SU-DHL-6 (cell line): ENCODE results near the gene EXOC2.

Source experiments
- EZH2phosphoT487 ChIP-seq: fragments of 200-600 bp; sonication (generic), shearing (Covaris generic); conservative IDR thresholded peaks from 2 replicates; pipeline ENCODE4 v1.6.1; 2018; ENCODE audit warnings: mild to moderate bottlenecking, antibody characterized with exemption, low read length, moderate library complexity, mixed read lengths
- TF ChIP-seq, protein P1 (sequence below): fragments of 200-600 bp; sonication (generic); IDR thresholded peaks from one replicate; pipeline ENCODE4 v1.5.1; 2017; ENCODE audit warnings: antibody characterized with exemption, mild to moderate bottlenecking, low read length, moderate library complexity; ENCODE audit not compliant: insufficient read depth, poor library complexity, severe bottlenecking

DNA sequence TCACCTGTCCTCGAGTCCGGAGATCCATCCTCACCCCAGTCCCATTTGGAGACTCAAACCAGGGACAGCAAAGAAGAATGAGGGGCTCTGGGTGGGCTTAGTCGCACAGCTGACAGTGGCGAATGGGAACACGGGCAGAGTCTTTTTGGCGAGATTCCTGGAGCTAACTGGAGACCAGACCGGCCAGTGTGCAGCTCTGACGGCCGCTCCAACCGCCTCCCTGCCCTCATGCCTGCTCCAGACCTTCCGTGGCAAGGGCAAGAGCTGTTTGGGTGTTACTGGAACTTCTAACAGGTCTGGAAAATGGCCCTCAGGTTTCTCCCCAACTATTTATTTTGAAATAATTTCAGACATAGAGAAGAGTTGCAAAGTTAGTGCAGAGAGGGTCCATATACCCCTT, 225.8 kb downstream of the EXOC2 start:
- TF ChIP-seq, protein P1, sequence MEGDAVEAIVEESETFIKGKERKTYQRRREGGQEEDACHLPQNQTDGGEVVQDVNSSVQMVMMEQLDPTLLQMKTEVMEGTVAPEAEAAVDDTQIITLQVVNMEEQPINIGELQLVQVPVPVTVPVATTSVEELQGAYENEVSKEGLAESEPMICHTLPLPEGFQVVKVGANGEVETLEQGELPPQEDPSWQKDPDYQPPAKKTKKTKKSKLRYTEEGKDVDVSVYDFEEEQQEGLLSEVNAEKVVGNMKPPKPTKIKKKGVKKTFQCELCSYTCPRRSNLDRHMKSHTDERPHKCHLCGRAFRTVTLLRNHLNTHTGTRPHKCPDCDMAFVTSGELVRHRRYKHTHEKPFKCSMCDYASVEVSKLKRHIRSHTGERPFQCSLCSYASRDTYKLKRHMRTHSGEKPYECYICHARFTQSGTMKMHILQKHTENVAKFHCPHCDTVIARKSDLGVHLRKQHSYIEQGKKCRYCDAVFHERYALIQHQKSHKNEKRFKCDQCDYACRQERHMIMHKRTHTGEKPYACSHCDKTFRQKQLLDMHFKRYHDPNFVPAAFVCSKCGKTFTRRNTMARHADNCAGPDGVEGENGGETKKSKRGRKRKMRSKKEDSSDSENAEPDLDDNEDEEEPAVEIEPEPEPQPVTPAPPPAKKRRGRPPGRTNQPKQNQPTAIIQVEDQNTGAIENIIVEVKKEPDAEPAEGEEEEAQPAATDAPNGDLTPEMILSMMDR = no peak
- no peak for TF ChIP-seq EZH2phosphoT487
